Neural cell (in vitro differentiated cells): ENCODE results near the gene PRKAR1B.

Experiments
- POLR2AphosphoS5 ChIP-seq: IDR thresholded peaks from 2 replicates; pipeline ENCODE4 v1.6.1; 2012
- REST ChIP-seq: IDR thresholded peaks from 2 replicates; pipeline ENCODE4 v1.6.1; 2012; ENCODE audit warnings: borderline replicate concordance
- TF ChIP-seq, protein P1 (sequence below): fragments of 450-650 bp; IDR thresholded peaks from 2 replicates; pipeline ENCODE4 v1.5.1; 2014; ENCODE audit warnings: antibody characterized with exemption, mild to moderate bottlenecking, moderate library complexity; ENCODE audit not compliant: poor library complexity, severe bottlenecking

GRCh38 chr7:641269-641671 lies 85.8 kb downstream of the PRKAR1B start:
- TF ChIP-seq REST (no peak), POLR2AphosphoS5 (no peak)
- TF ChIP-seq, protein P1, sequence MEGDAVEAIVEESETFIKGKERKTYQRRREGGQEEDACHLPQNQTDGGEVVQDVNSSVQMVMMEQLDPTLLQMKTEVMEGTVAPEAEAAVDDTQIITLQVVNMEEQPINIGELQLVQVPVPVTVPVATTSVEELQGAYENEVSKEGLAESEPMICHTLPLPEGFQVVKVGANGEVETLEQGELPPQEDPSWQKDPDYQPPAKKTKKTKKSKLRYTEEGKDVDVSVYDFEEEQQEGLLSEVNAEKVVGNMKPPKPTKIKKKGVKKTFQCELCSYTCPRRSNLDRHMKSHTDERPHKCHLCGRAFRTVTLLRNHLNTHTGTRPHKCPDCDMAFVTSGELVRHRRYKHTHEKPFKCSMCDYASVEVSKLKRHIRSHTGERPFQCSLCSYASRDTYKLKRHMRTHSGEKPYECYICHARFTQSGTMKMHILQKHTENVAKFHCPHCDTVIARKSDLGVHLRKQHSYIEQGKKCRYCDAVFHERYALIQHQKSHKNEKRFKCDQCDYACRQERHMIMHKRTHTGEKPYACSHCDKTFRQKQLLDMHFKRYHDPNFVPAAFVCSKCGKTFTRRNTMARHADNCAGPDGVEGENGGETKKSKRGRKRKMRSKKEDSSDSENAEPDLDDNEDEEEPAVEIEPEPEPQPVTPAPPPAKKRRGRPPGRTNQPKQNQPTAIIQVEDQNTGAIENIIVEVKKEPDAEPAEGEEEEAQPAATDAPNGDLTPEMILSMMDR = no peak
